HepG2 (cell line): ENCODE data around the gene MAGEA8. TPM values are rescaled to one million over a fixed set of nuclear protein-coding genes. Genes with fewer than 3 reads are reported as not detected.
"Not testable (repeated sequence)": the region's sequence is repeated elsewhere in the genome, so short reads cannot be mapped to it uniquely, and the experiment has no call there.

Source experiments
- ATAC-seq: fragments of 200-7000 bp; cut with Tn5 transposase; 3 replicates; pipeline ENCODE4 v1.9.1; 2020; ENCODE audit warnings: mild to moderate bottlenecking, moderate library complexity
- BruUV-seq: library from RNA; stranded (reverse); fragments of 400-500 nt; replicated peaks from 2 replicates; lab custom pipeline; 2021; lab: Mats Ljungman, UMichigan
- CTCF ChIA-PET: fragments of 300-600 bp; formaldehyde crosslinking; extraction: SDS; loops from one replicate; lab custom pipeline; 2021; ENCODE audit warnings: low total read pairs, inconsistent platforms, low intra/inter-chr PET ratio; lab: Yijun Ruan, JAX
- POLR2A ChIA-PET: fragments of 350-600 bp; sonication (Branson Sonifier 250); formaldehyde crosslinking; loops from one replicate; lab custom pipeline; 2020; ENCODE audit warnings: antibody characterized with exemption, inconsistent platforms; lab: Yijun Ruan, JAX
- DNase-seq: peaks from one replicate; pipeline ENCODE4 v3.0.0-alpha.2; 2015; ENCODE audit warnings: low spot score
- FAIRE-seq: peaks from 3 replicates; lab custom pipeline; 2011; peaks lifted over from hg19 to GRCh38; lab: Jason Lieb, UNC
- H2AFZ ChIP-seq: one replicate; pipeline ENCODE4 v1.6.1; 2011; ENCODE audit warnings: low read length, inconsistent platforms
- H3K27ac ChIP-seq: fragments of 300-600 bp; 3 replicates; pipeline ENCODE4 v1.8.0; 2011; ENCODE audit warnings: mixed run types, mild to moderate bottlenecking, mixed read lengths, low read length, inconsistent platforms; ENCODE audit not compliant: insufficient read depth; ENCODE audit errors: extremely low read length
- H3K27me3 ChIP-seq, 2 experiments: fragments of 200-600 bp in 1 of 2; 2 replicates in 1 of 2; 3 replicates in 1 of 2; pipeline versions ENCODE4 v1.6.0 to v1.8.0; 2011; ENCODE audit warnings: low read length in 2 of 2, mild to moderate bottlenecking in 2 of 2, moderate library complexity in 2 of 2, inconsistent platforms in 1 of 2; ENCODE audit not compliant: insufficient read depth in 2 of 2, control insufficient read depth in 1 of 2
- H3K36me3 ChIP-seq, 2 experiments: fragments of 200-600 bp in 1 of 2; replicated peaks in 1 of 2; 2 replicates in 1 of 2; 3 replicates in 1 of 2; pipeline versions ENCODE4 v1.5.1 to v1.8.0; 2011; ENCODE audit warnings: low read length in 2 of 2, inconsistent platforms in 1 of 2; ENCODE audit not compliant: insufficient read depth in 2 of 2, control insufficient read depth in 1 of 2
- H3K4me1 ChIP-seq: 2 replicates; pipeline ENCODE4 v1.5.1; 2012; ENCODE audit warnings: low read length, inconsistent platforms; ENCODE audit not compliant: insufficient read depth
- H3K4me2 ChIP-seq: 2 replicates; pipeline ENCODE4 v1.6.0; 2011; ENCODE audit warnings: low read depth, low read length, inconsistent platforms
- H3K4me3 ChIP-seq, 3 experiments: fragments of 200-600 bp in 1 of 3; sonication (generic), shearing (Covaris generic) in 1 of 3; replicated peaks in 1 of 3; 2 replicates each; pipeline ENCODE4 v1.5.1; 2011 to 2016; ENCODE audit warnings: low read length in 3 of 3, inconsistent platforms in 2 of 3, low read depth in 2 of 3, mild to moderate bottlenecking in 2 of 3, control low read depth in 1 of 3, mixed read lengths in 1 of 3; ENCODE audit not compliant: insufficient read depth in 1 of 3
- H3K79me2 ChIP-seq: one replicate; pipeline ENCODE4 v1.6.1; 2011; ENCODE audit warnings: low read length, inconsistent platforms; ENCODE audit not compliant: insufficient read depth
- H3K9ac ChIP-seq: 2 replicates; pipeline ENCODE4 v1.6.0; 2011; ENCODE audit warnings: mild to moderate bottlenecking, low read depth, low read length, inconsistent platforms; ENCODE audit not compliant: insufficient read depth
- H3K9me3 ChIP-seq: 2 replicates; pipeline ENCODE4 v1.5.1; 2012; ENCODE audit warnings: mild to moderate bottlenecking, low read length
- H4K20me1 ChIP-seq: 2 replicates; pipeline ENCODE4 v1.6.0; 2011; ENCODE audit warnings: inconsistent platforms, mild to moderate bottlenecking, low read length, moderate library complexity; ENCODE audit not compliant: insufficient read depth
- EED ChIP-seq: sonication (generic); formaldehyde crosslinking; IDR thresholded peaks from 2 replicates; pipeline ENCODE4 v1.5.0; 2020; ENCODE audit warnings: mild to moderate bottlenecking, missing genetic modification reagents
- EP300 ChIP-seq, 3 experiments: sonication (generic) in 1 of 3; formaldehyde crosslinking in 1 of 3; IDR thresholded peaks; 2 replicates each; pipeline versions ENCODE4 v1.5.1 to v1.6.1; 2011 to 2020; ENCODE audit warnings: low read depth in 2 of 3, low read length in 2 of 3, borderline replicate concordance in 1 of 3, improper control_type of control experiment in 1 of 3, mild to moderate bottlenecking in 1 of 3, missing genetic modification reagents in 1 of 3, moderate library complexity in 1 of 3
- HDAC2 ChIP-seq: sonication (generic); formaldehyde crosslinking; IDR thresholded peaks from 2 replicates; pipeline ENCODE4 v1.4.0; 2020; ENCODE audit warnings: missing genetic modification reagents
- SNAI1 ChIP-seq: sonication (generic); formaldehyde crosslinking; IDR thresholded peaks from 2 replicates; pipeline ENCODE4 v1.5.0; 2020; ENCODE audit warnings: mild to moderate bottlenecking, missing genetic modification reagents, borderline replicate concordance
- SOX5 ChIP-seq: IDR thresholded peaks from 2 replicates; pipeline ENCODE4 v1.6.1; 2016; ENCODE audit warnings: borderline replicate concordance
- STAG1 ChIP-seq: sonication (generic); formaldehyde crosslinking; IDR thresholded peaks from 2 replicates; pipeline ENCODE4 v1.4.0; 2020; ENCODE audit warnings: missing genetic modification reagents
- ZNF274 ChIP-seq: sonication (generic); formaldehyde crosslinking; IDR thresholded peaks from 2 replicates; pipeline ENCODE4 v1.5.1; 2020; ENCODE audit warnings: mild to moderate bottlenecking, missing genetic modification reagents
- WGBS: methylation state at CpG from one replicate; pipeline ENCODE4 v1.1.6; 2017; ENCODE audit warnings: low lambda C conversion rate; 5-methylcytosine and 5-hydroxymethylcytosine counted together
- in situ Hi-C: cut with HindIII; loops from 2 replicates; pipeline ENCODE4 v1.10.0; 2017; ENCODE audit warnings: low pct_unique_long_range_greater_than_20kb; ENCODE audit not compliant: extremely low pct_ligation_motif_present
- intact Hi-C: fragments of 100-400 bp; cut with micrococcal nuclease; formaldehyde crosslinking; loops from one replicate; pipeline ENCODE4 v1.10.0; 2022; ENCODE audit not compliant: unreplicated experiment
- polyA plus RNA-seq, 8 experiments: library from polyadenylated mRNA; depleted of rRNA in 3 of 8; stranded (reverse) in 7 of 8; unstranded in 1 of 8; fragments of >200 nt; fragmentation: Illumina TruSeq in 4 of 8; extraction: Trizol in 4 of 8; gene quantifications; 2 replicates each; pipeline versions ENCODE4 v1.2.1 to v1.2.3, GENCODE V29; 2011 to 2016; ENCODE audit warnings: low read depth in 4 of 8, missing spikeins in 1 of 8, mixed read lengths in 1 of 8; ENCODE audit not compliant: insufficient read depth in 1 of 8
- total RNA-seq, 5 experiments: library from RNA; depleted of rRNA; stranded (reverse); fragments of >200 nt; fragmentation: Illumina TruSeq; extraction: Trizol; gene quantifications; 2 replicates each; pipeline ENCODE4 v1.2.3, GENCODE V29; 2016; ENCODE audit warnings: low read depth in 1 of 5
- TF ChIP-seq, protein P1 (sequence below): sonication (generic); formaldehyde crosslinking; conservative IDR thresholded peaks from 2 replicates; pipeline ENCODE4 v1.8.1; 2023; ENCODE audit warnings: missing genetic modification reagents
- TF ChIP-seq, protein P2 (sequence below): sonication (generic); formaldehyde crosslinking; IDR thresholded peaks from 2 replicates; pipeline ENCODE4 v1.5.1; 2020; ENCODE audit warnings: missing genetic modification reagents, mild to moderate bottlenecking, borderline replicate concordance

The MAGEA8 gene
- total and polyA plus RNA-seq, 2 of the 13 experiments (the other 11 are each of a cell fraction or from before 2014, with no cell fraction given), result not detected

DNA sequence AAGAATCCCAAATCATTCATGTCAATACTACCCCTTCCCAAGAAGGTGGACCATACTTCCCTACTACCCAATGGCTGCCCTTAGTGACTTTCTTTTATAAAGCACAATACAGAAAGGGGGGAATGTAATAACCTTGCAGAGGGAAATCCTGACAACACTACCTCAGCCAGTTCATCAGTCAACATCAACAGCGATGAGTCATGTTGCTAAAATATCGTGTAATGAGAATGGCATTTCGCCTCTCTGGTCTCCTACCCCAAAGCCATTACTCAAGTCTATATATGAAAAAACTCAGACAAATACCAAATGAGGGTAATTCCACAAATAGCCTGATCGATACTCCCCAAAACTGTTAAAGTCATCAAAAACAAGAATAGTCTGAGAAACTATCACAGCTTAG is 3.3 kb upstream of the MAGEA8 start:
- H3K9ac ChIP-seq, result no peak overlapping the region
- H2AFZ ChIP-seq, result no peak overlapping the region
- ATAC-seq (no peak), FAIRE-seq (no peak), DNase-seq (no peak)
- H3K27ac ChIP-seq, result no peak overlapping the region
- no TSS peak for BruUV-seq
- H3K79me2 ChIP-seq, result no peaks in the 10 kb centered on the region
- H3K4me3 ChIP-seq, result no peak overlapping the region
- H3K4me1 ChIP-seq, result no peaks in the 10 kb centered on the region
- H3K27me3 ChIP-seq, result no peaks in the 10 kb centered on the region
- 22% methylated on average over 4 of the region's 4 CpGs for WGBS
- ChIA-PET CTCF (no interaction called here), POLR2A (no interaction called here)
- intact Hi-C loops, result no loop called here
- no peaks in the 10 kb centered on the region for H4K20me1 ChIP-seq
- H3K36me3 ChIP-seq, result no peaks in the 10 kb centered on the region
- TF ChIP-seq ZNF274 (CRISPR knock-in tag), result no peak
- no peak for TF ChIP-seq HDAC2 (CRISPR knock-in tag)
- no peak for TF ChIP-seq EED (CRISPR knock-in tag)
- TF ChIP-seq EP300 (IDR thresholded peaks at IDR 0.05; ENCODE audit: low read depth in 2 of 2, low read length in 2 of 2), result no peak
- TF ChIP-seq EP300 (CRISPR knock-in tag; IDR thresholded peaks at IDR 0.05; ENCODE audit: borderline replicate concordance), result no peak
- no peak for TF ChIP-seq SNAI1 (CRISPR knock-in tag)
- no peak for TF ChIP-seq STAG1 (CRISPR knock-in tag)
- TF ChIP-seq, protein P1, sequence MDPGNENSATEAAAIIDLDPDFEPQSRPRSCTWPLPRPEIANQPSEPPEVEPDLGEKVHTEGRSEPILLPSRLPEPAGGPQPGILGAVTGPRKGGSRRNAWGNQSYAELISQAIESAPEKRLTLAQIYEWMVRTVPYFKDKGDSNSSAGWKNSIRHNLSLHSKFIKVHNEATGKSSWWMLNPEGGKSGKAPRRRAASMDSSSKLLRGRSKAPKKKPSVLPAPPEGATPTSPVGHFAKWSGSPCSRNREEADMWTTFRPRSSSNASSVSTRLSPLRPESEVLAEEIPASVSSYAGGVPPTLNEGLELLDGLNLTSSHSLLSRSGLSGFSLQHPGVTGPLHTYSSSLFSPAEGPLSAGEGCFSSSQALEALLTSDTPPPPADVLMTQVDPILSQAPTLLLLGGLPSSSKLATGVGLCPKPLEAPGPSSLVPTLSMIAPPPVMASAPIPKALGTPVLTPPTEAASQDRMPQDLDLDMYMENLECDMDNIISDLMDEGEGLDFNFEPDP (CRISPR knock-in tag), result no peak
- TF ChIP-seq, protein P2, sequence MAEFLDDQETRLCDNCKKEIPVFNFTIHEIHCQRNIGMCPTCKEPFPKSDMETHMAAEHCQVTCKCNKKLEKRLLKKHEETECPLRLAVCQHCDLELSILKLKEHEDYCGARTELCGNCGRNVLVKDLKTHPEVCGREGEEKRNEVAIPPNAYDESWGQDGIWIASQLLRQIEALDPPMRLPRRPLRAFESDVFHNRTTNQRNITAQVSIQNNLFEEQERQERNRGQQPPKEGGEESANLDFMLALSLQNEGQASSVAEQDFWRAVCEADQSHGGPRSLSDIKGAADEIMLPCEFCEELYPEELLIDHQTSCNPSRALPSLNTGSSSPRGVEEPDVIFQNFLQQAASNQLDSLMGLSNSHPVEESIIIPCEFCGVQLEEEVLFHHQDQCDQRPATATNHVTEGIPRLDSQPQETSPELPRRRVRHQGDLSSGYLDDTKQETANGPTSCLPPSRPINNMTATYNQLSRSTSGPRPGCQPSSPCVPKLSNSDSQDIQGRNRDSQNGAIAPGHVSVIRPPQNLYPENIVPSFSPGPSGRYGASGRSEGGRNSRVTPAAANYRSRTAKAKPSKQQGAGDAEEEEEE (CRISPR knock-in tag), result no peak
- no peak for TF ChIP-seq SOX5 (CRISPR knock-in tag)
- in situ Hi-C loops, result no loop called here
- H3K4me2 ChIP-seq, result no peak overlapping the region
- H3K9me3 ChIP-seq, result no peaks in the 10 kb centered on the region

DNA sequence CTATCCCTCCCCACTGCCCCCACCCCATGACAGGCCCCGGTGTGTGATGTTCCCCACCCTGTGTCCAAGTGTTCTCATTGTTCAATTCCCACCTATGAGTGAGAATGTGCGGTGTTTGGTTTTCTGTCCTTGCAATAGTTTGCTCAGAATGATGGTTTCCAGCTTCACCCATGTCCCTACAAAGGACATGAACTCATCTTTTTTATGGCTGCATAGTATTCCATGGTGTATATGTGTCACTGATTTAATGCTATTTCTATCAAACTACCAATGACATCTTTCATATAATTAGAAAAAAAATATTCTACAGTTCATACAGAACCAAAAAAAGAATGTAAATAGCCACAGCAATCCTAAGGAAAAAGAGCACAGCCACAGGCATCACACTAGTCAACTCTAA is 9.8 kb downstream of the MAGEA8 start:
- BruUV-seq, H3K4me2 ChIP-seq, H3K79me2 ChIP-seq, ATAC-seq, H3K9me3 ChIP-seq, H3K4me3 ChIP-seq, CTCF ChIA-PET, DNase-seq, H3K27ac ChIP-seq, H3K9ac ChIP-seq, intact Hi-C loops, H3K27me3 ChIP-seq, in situ Hi-C loops, H3K4me1 ChIP-seq, H4K20me1 ChIP-seq, H2AFZ ChIP-seq, FAIRE-seq, H3K36me3 ChIP-seq, POLR2A ChIA-PET: not testable (repeated sequence)
- 0% methylated on average over 2 of the region's 2 CpGs for WGBS
